ENCODE data around the gene SORCS2.

The SORCS2 gene

DNA sequence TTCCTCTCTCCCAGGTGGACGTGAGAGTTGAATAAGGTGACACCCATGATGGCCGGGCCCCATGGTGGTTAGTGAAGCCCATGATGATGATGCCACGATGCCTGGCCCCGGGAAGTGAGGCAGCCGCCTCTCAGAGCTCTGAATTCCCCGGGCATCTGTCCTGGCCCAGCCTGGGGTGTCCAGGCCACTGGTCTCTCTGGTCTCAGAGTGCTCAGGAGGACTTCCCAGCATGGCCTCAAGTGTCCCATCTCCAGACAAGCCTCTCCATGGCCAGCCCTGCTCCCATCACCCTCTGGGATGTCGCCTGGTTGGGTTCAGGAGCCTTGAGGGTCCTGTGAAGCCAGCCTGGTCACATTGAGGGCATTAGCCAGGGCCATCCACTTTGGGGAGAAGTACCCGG lies 267.1 kb downstream of the SORCS2 start:
- no peaks in the 10 kb centered on the region for H3K27me3 ChIP-seq (ENCODE audit: control insufficient read depth, insufficient read depth, low read length)
- no peak overlapping the region for H3K9ac ChIP-seq (ENCODE audit: low read depth, low read length)
- no peak overlapping the region for H3K4me3 ChIP-seq (ENCODE audit: low read depth, low read length)
- H3K27ac ChIP-seq (ENCODE audit: low read depth, low read length): no peak overlapping the region
- no peaks in the 10 kb centered on the region for H3K36me3 ChIP-seq (ENCODE audit: control insufficient read depth, insufficient read depth, low read length)
- H3K9me3 ChIP-seq (ENCODE audit: control insufficient read depth, insufficient read depth, low read length): no peaks in the 10 kb centered on the region
- H3K4me1 ChIP-seq (ENCODE audit: control insufficient read depth, insufficient read depth, low read length): peaks cover 23% of the 10 kb centered on the region

DNA sequence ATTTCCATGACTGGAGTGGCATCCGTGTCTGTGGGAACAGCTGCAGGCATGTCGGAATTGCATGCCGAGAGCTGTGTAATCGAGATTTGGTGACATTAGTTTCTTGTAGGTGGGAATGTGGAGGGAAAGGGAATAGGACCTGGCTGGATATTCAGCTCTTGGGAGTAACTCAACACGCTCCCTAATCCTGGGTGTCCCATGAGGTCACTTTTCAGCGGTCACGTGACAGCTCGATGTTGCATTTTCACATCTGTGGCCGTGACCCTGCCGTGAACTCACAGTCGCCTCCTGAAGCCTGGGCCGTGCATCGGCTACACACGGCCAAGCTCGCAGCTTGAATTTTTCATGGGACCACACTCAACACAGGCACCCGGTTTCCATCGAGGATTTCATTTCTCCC lies 268.2 kb downstream of the SORCS2 start:
- H3K9me3 ChIP-seq (ENCODE audit: control insufficient read depth, insufficient read depth, low read length): no peaks in the 10 kb centered on the region
- no peak overlapping the region for H3K27ac ChIP-seq (ENCODE audit: low read depth, low read length)
- no peak overlapping the region for H3K4me3 ChIP-seq (ENCODE audit: low read depth, low read length)
- H3K4me1 ChIP-seq (ENCODE audit: control insufficient read depth, insufficient read depth, low read length): peaks cover 23% of the 10 kb centered on the region
- H3K36me3 ChIP-seq (ENCODE audit: control insufficient read depth, insufficient read depth, low read length): no peaks in the 10 kb centered on the region
- no peaks in the 10 kb centered on the region for H3K27me3 ChIP-seq (ENCODE audit: control insufficient read depth, insufficient read depth, low read length)
- no peak overlapping the region for H3K9ac ChIP-seq (ENCODE audit: low read depth, low read length)

DNA sequence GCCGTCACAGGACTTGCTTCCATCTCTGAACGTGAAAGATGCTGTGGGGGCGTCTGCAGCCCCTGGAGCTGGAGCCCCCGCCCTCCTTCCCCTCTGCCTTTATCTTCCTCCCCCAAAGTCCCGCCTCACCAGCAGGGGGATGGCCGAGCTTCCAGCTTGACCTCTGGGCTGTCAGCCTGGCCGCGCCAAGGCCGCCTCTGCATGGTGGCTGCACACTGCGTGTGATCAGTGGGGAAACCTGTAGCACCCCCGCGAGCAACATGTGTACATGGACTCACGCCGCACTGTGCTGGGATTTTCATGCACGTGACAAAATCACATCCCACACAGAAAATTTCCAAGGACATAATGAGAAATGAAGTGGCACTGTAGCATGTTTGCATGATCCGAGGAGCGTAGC lies 268.9 kb downstream of the SORCS2 start:
- Histone ChIP-seq H3K27me3 (ENCODE audit: control insufficient read depth, insufficient read depth, low read length) (no peaks in the 10 kb centered on the region), H3K9me3 (ENCODE audit: control insufficient read depth, insufficient read depth, low read length) (no peaks in the 10 kb centered on the region), H3K36me3 (ENCODE audit: control insufficient read depth, insufficient read depth, low read length) (no peaks in the 10 kb centered on the region), H3K4me1 (ENCODE audit: control insufficient read depth, insufficient read depth, low read length) (peaks cover 23% of the 10 kb centered on the region), H3K4me3 (ENCODE audit: low read depth, low read length) (no peak overlapping the region), H3K27ac (ENCODE audit: low read depth, low read length) (no peak overlapping the region), H3K9ac (ENCODE audit: low read depth, low read length) (no peak overlapping the region)

DNA sequence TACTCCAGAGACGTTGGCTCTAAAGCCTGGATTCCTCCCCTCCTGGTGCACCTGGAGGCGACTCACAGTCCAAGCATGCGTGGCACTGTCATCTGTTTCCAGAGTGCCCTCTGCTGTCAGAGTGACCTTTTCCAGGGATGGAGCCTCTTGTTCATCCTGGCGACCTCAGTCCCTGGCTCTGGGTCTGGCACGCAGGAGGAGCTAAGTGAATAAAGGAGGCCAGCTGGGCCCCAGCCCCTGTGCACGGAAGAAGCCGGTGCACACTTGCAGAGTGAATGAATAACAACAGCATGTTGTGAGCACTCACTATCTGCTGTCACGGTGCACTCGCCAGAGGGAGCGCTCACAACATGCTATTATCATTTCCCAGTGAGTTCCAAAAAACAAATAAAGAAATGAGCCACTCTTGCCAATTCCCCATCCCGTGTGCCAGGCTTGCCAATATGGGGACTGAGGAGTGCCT lies 270.2 kb downstream of the SORCS2 start:
- Histone ChIP-seq H3K4me1 (ENCODE audit: control insufficient read depth, insufficient read depth, low read length) (peaks cover 23% of the 10 kb centered on the region), H3K36me3 (ENCODE audit: control insufficient read depth, insufficient read depth, low read length) (no peaks in the 10 kb centered on the region), H3K9ac (ENCODE audit: low read depth, low read length) (no peak overlapping the region), H3K27ac (ENCODE audit: low read depth, low read length) (no peak overlapping the region), H3K4me3 (ENCODE audit: low read depth, low read length) (no peak overlapping the region), H3K27me3 (ENCODE audit: control insufficient read depth, insufficient read depth, low read length) (no peaks in the 10 kb centered on the region), H3K9me3 (ENCODE audit: control insufficient read depth, insufficient read depth, low read length) (no peaks in the 10 kb centered on the region)

DNA sequence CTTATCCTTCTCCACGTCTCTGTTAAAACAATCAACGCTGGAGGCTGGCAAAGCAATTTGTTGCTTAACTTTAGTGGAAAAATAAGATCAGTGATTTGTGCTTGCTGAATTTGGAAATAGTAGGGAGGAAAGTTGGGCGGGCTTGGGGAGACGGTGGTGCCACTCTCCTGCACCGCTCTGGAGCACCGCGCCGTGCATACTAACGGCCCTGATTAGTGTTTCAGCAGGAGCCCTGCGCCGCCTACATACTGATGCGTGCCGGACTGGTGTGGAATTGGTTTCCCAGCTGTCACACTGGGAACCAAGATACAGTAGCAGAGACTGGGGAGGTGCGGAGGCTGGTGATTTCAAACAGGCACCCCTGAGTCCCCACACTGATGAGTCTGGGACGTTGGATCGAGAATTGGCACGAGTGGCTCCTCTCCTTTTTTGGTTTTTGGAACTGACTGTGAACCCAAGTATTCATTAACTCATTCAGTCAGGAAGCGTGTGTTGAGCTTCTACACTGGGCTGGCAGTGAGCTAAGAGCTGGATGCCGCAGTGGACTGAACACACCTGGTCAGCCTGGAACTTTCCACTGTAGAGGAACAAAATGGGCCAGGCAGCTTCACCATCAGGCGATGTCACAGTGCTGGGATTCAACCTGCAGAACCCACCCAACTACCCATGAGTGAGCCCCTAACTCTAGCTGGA lies 271.4 kb downstream of the SORCS2 start:
- no peak overlapping the region for H3K27ac ChIP-seq (ENCODE audit: low read depth, low read length)
- H3K36me3 ChIP-seq (ENCODE audit: control insufficient read depth, insufficient read depth, low read length): no peaks in the 10 kb centered on the region
- no peaks in the 10 kb centered on the region for H3K9me3 ChIP-seq (ENCODE audit: control insufficient read depth, insufficient read depth, low read length)
- H3K4me3 ChIP-seq (ENCODE audit: low read depth, low read length): no peak overlapping the region
- peaks cover 23% of the 10 kb centered on the region for H3K4me1 ChIP-seq (ENCODE audit: control insufficient read depth, insufficient read depth, low read length)
- no peaks in the 10 kb centered on the region for H3K27me3 ChIP-seq (ENCODE audit: control insufficient read depth, insufficient read depth, low read length)
- no peak overlapping the region for H3K9ac ChIP-seq (ENCODE audit: low read depth, low read length)

DNA sequence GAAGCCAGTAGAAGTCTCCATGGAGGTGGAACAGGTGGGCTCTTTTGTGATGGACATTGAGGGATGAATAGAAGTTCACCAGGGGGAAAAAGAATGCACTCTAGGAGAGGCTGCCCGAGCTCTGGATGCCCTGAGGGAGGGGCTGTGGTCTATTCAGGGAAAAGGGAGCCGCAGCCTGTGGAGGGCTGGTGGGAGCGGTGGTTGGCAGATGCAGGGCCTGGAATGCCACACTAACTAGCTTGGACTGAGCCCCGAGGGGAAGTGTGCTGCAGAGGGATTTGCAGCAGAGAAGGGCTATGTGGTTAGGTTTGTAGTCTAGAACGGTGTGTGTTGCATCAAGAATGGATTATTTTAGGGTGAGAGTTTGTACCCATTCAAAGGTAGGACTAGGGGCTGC lies 271.9 kb downstream of the SORCS2 start:
- Histone ChIP-seq H3K27me3 (ENCODE audit: control insufficient read depth, insufficient read depth, low read length) (no peaks in the 10 kb centered on the region), H3K4me1 (ENCODE audit: control insufficient read depth, insufficient read depth, low read length) (peaks cover 23% of the 10 kb centered on the region), H3K9ac (ENCODE audit: low read depth, low read length) (no peak overlapping the region), H3K9me3 (ENCODE audit: control insufficient read depth, insufficient read depth, low read length) (no peaks in the 10 kb centered on the region), H3K36me3 (ENCODE audit: control insufficient read depth, insufficient read depth, low read length) (no peaks in the 10 kb centered on the region), H3K27ac (ENCODE audit: low read depth, low read length) (no peak overlapping the region), H3K4me3 (ENCODE audit: low read depth, low read length) (no peak overlapping the region)

DNA sequence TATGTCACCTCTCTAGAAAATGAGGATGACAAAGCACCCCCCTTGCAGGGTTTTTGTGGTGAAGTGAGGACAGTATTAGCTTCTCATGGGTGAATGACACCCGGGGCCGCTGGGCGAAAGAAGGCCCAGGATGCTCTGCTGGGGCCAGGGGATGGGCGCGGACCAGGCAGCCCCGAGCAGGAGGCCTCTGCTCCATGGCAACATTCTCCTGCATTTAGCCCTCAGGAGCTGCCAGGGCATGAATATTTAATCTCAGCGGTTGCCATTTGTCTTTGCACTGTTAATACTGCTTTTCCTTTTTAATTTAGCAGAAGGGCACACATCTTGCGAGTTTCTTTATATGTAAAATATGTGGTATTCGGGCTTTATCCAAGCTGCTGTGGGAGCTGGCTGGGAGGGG lies 272.7 kb downstream of the SORCS2 start:
- Histone ChIP-seq H3K4me1 (ENCODE audit: control insufficient read depth, insufficient read depth, low read length) (peaks cover 23% of the 10 kb centered on the region), H3K27ac (ENCODE audit: low read depth, low read length) (no peak overlapping the region), H3K27me3 (ENCODE audit: control insufficient read depth, insufficient read depth, low read length) (no peaks in the 10 kb centered on the region), H3K9ac (ENCODE audit: low read depth, low read length) (no peak overlapping the region), H3K36me3 (ENCODE audit: control insufficient read depth, insufficient read depth, low read length) (no peaks in the 10 kb centered on the region), H3K4me3 (ENCODE audit: low read depth, low read length) (no peak overlapping the region), H3K9me3 (ENCODE audit: control insufficient read depth, insufficient read depth, low read length) (no peaks in the 10 kb centered on the region)

DNA sequence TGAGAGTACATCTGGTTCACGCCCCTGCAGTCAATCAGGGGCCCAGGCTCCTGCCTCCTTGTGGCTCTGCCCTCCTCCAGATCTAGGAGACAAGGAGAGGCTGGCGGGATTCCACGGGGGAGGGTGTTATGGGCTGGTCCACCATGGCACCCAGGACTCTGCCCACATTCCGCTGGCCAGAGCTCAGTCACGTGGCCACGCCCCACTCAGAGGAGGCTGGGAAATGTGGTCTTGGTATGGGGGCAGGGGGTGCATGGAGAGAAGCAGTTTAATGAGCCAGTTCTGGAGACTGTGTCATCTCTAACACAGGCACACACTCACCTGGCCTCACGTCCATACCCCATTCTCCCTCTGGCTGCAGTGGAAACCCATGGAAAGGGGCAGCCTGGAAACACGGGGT lies 273.9 kb downstream of the SORCS2 start:
- H3K27ac ChIP-seq (ENCODE audit: low read depth, low read length): no peak overlapping the region
- H3K9me3 ChIP-seq (ENCODE audit: control insufficient read depth, insufficient read depth, low read length): no peaks in the 10 kb centered on the region
- no peaks in the 10 kb centered on the region for H3K27me3 ChIP-seq (ENCODE audit: control insufficient read depth, insufficient read depth, low read length)
- H3K36me3 ChIP-seq (ENCODE audit: control insufficient read depth, insufficient read depth, low read length): no peaks in the 10 kb centered on the region
- no peak overlapping the region for H3K4me3 ChIP-seq (ENCODE audit: low read depth, low read length)
- no peak overlapping the region for H3K9ac ChIP-seq (ENCODE audit: low read depth, low read length)
- H3K4me1 ChIP-seq (ENCODE audit: control insufficient read depth, insufficient read depth, low read length): peaks cover 23% of the 10 kb centered on the region

DNA sequence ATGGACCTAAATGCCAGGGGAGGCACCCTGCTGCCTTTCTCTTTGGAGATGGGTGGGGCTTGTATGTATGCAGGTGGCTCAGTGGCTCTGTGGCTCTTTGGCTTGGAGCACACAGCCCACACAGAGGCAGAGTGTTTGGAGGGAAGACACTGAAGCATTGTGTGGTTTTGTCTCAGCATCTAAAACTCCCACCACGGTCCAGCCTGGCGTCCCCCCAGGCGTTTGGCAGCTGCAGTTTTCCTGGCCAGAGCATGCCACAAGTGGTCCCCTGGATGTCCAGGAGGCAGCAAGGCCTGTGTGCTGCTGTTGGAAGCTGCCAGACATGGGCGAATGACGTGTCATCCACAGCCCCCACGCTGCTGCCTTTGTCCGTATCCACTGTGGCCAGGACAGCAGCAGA lies 274.6 kb downstream of the SORCS2 start:
- no peak overlapping the region for H3K4me3 ChIP-seq (ENCODE audit: low read depth, low read length)
- peaks cover 16% of the 10 kb centered on the region for H3K4me1 ChIP-seq (ENCODE audit: control insufficient read depth, insufficient read depth, low read length)
- H3K27ac ChIP-seq (ENCODE audit: low read depth, low read length): no peak overlapping the region
- no peaks in the 10 kb centered on the region for H3K27me3 ChIP-seq (ENCODE audit: control insufficient read depth, insufficient read depth, low read length)
- H3K9me3 ChIP-seq (ENCODE audit: control insufficient read depth, insufficient read depth, low read length): no peaks in the 10 kb centered on the region
- no peaks in the 10 kb centered on the region for H3K36me3 ChIP-seq (ENCODE audit: control insufficient read depth, insufficient read depth, low read length)
- no peak overlapping the region for H3K9ac ChIP-seq (ENCODE audit: low read depth, low read length)

DNA sequence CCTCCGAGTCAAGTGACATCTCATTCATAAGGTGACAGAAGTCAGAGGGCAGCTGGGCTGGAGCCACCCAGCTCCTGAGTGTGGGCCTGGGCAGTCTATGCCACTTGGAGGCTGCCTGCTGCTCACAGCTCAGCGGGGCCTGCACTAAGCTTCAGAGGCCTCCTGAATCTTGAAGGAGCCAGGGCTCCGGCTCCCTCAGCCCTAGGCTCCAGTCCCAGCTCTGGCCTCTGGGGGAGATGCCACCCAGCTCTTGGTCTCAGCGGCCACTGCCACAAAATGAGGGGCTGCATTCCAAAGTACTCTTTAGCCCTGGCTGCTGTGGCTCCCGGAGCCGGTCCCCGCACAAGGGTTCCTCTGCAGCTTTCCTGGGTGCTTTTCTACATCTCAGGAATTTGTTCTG lies 275.1 kb downstream of the SORCS2 start:
- no peak overlapping the region for H3K9ac ChIP-seq (ENCODE audit: low read depth, low read length)
- no peak overlapping the region for H3K4me3 ChIP-seq (ENCODE audit: low read depth, low read length)
- no peak overlapping the region for H3K27ac ChIP-seq (ENCODE audit: low read depth, low read length)
- peaks cover 15% of the 10 kb centered on the region for H3K4me1 ChIP-seq (ENCODE audit: control insufficient read depth, insufficient read depth, low read length)
- no peaks in the 10 kb centered on the region for H3K9me3 ChIP-seq (ENCODE audit: control insufficient read depth, insufficient read depth, low read length)
- no peaks in the 10 kb centered on the region for H3K36me3 ChIP-seq (ENCODE audit: control insufficient read depth, insufficient read depth, low read length)
- no peaks in the 10 kb centered on the region for H3K27me3 ChIP-seq (ENCODE audit: control insufficient read depth, insufficient read depth, low read length)

DNA sequence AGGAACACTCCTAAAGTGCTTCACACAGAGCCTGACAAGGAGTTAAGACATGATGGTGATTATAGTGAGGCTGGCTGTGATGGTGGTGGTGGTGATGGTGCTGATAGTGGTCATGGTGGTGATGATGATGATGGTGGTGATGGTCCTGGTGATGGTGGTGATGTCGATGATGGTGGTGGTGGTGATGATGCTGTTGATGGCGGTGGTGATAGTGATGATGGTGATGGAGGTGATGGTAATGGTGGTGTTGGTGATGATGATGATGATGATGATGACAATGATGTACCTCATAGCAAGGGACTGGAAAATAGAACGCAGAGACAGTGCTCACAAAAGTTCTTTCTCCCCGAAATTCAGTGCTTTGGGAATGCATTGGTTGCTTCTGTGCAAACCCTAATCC lies 276.7 kb downstream of the SORCS2 start:
- no peaks in the 10 kb centered on the region for H3K36me3 ChIP-seq (ENCODE audit: control insufficient read depth, insufficient read depth, low read length)
- H3K4me3 ChIP-seq (ENCODE audit: low read depth, low read length): no peak overlapping the region
- no peak overlapping the region for H3K9ac ChIP-seq (ENCODE audit: low read depth, low read length)
- H3K4me1 ChIP-seq (ENCODE audit: control insufficient read depth, insufficient read depth, low read length): peaks cover 12% of the 10 kb centered on the region; the same call in 1 of the 2 replicates
- H3K9me3 ChIP-seq (ENCODE audit: control insufficient read depth, insufficient read depth, low read length): no peaks in the 10 kb centered on the region
- no peaks in the 10 kb centered on the region for H3K27me3 ChIP-seq (ENCODE audit: control insufficient read depth, insufficient read depth, low read length)
- no peak overlapping the region for H3K27ac ChIP-seq (ENCODE audit: low read depth, low read length)

All from HUES48 (cell line).